Transverse colon (tissue), 4 donors: Measurements from ENCODE around the gene LGALS3BP. TPM values are rescaled to one million over a fixed set of nuclear protein-coding genes. Genes with fewer than 3 reads are reported as not detected.

Experiments
- DNase-seq: peaks from one replicate; pipeline ENCODE4 v3.0.0-alpha.2; 2019
- H3K27ac ChIP-seq, 4 donors: fragments of 200-600 bp; sonication (generic); 2 replicates each; pipeline ENCODE4 v1.5.1; 2016 to 2018; ENCODE audit warnings: inconsistent platforms in 4 of 4
- H3K27me3 ChIP-seq: fragments of 200-600 bp; sonication (generic); 2 replicates; pipeline ENCODE4 v1.5.1; 2017; ENCODE audit warnings: inconsistent platforms
- H3K36me3 ChIP-seq, 4 donors: fragments of 200-600 bp; sonication (generic); 2 replicates each; pipeline ENCODE4 v1.5.1; 2017 to 2019; ENCODE audit warnings: inconsistent platforms in 4 of 4
- H3K4me1 ChIP-seq, 4 donors: fragments of 200-600 bp; sonication (generic); 2 replicates each; pipeline ENCODE4 v1.5.1; 2017 to 2020; ENCODE audit warnings: inconsistent platforms in 4 of 4
- H3K4me3 ChIP-seq, 4 donors: fragments of 200-600 bp; sonication (generic); 1 replicate in 1 of 4; 2 replicates in 3 of 4; pipeline versions ENCODE4 v1.5.1 to v1.6.1; 2017 to 2019; ENCODE audit warnings: inconsistent platforms in 4 of 4
- H3K9me3 ChIP-seq, 2 donors: fragments of 200-600 bp; sonication (generic); 2 replicates each; pipeline ENCODE4 v1.5.1; 2017 to 2019; ENCODE audit warnings: inconsistent platforms in 2 of 2
- CTCF ChIP-seq, 5 experiments: fragments of 200-600 bp in 3 of 5; fragments of 450-650 bp in 2 of 5; sonication (generic) in 3 of 5; IDR thresholded peaks; 1 replicate in 2 of 5; 2 replicates in 3 of 5; pipeline ENCODE4 v1.5.1; 2016 to 2017; ENCODE audit warnings: antibody characterized with exemption in 5 of 5, inconsistent platforms in 3 of 5, mild to moderate bottlenecking in 2 of 5, moderate library complexity in 1 of 5
- EP300 ChIP-seq: sonication (generic); formaldehyde crosslinking; IDR thresholded peaks from one replicate; pipeline ENCODE4 v1.6.1; 2017; ENCODE audit warnings: antibody characterized with exemption, low read depth
- POLR2A ChIP-seq: fragments of 450-650 bp; IDR thresholded peaks from one replicate; pipeline ENCODE4 v1.6.1; 2016; ENCODE audit warnings: antibody characterized with exemption, mild to moderate bottlenecking, moderate library complexity
- POLR2AphosphoS5 ChIP-seq, 3 donors: sonication (generic); formaldehyde crosslinking; IDR thresholded peaks; one replicate each; pipeline ENCODE4 v1.6.1; 2016; ENCODE audit warnings: antibody characterized with exemption in 3 of 3
- WGBS, 2 donors: methylation state at CpG; one replicate each; pipeline ENCODE4 v1.1.5; 2018; ENCODE audit warnings: low coverage in 1 of 2; 5-methylcytosine and 5-hydroxymethylcytosine counted together
- in situ Hi-C, 4 donors: fragments of 200-750 bp; cut with MboI; loops; one replicate each; pipeline versions ENCODE4 v1.15.0 to v1.15.1; 2017; ENCODE audit warnings: low sequenced_read_pairs in 3 of 4, low pct_ligation_motif_present in 1 of 4, low pct_unique_long_range_greater_than_20kb in 1 of 4
- intact Hi-C: fragments of 100-400 bp; cut with DNase I; formaldehyde crosslinking; loops from one replicate; pipeline ENCODE4 v1.15.1; 2023; ENCODE audit warnings: low total_unique reads
- total RNA-seq, 4 donors: library from RNA; depleted of rRNA; stranded (reverse); fragments of >200 nt; gene quantifications; one replicate each; pipeline ENCODE4 v1.1.0, GENCODE V29; 2016

The LGALS3BP gene
- total RNA-seq, 4 donors from 2014 or later, result 796 to 1,440 (median 1,077) TPM

- in situ Hi-C loops, result no loop called here
- H3K9me3 ChIP-seq, result no peaks in the 10 kb centered on the region
- DNase-seq, result peak; percentile 53
- H3K27ac ChIP-seq, result peak overlapping the region; percentile 65 to 79 (median 74)
- peaks cover 12 to 33% (median 14%) of the 10 kb centered on the region in 4 donors for H3K4me1 ChIP-seq
- peaks cover 0 to 8% (median 1%) of the 10 kb centered on the region in 4 donors for H3K36me3 ChIP-seq
- 13 to 20% methylated on average over 5 to 6 of the region's 6 CpGs for WGBS, 2 donors
- H3K27me3 ChIP-seq, result no peaks in the 10 kb centered on the region
- peak overlapping the region in 2 of 4 donors; percentile 3 to 13 for H3K4me3 ChIP-seq
- TF ChIP-seq POLR2A (peak; percentile 8), CTCF (IDR thresholded peaks at IDR 0.05) (peak in 4 of 5 experiments; percentile 31 to 52 (median 42)), EP300 (no peak), POLR2AphosphoS5 (IDR thresholded peaks at IDR 0.05) (peak in 1 of 3 donors; percentile 15)
- intact Hi-C loops, result no loop called here
Measured at GRCh38 chr17:78986048-78986648, 6.4 kb upstream of the LGALS3BP start.

GRCh38 chr17:78985395-78985794 is 5.7 kb upstream of the LGALS3BP start:
- no peaks in the 10 kb centered on the region for H3K9me3 ChIP-seq

GRCh38 chr17:78981010-78981888 is 1.5 kb upstream of the LGALS3BP start:
- Histone ChIP-seq H3K4me1 (peaks cover 33 to 52% (median 43%) of the 10 kb centered on the region in 4 donors), H3K36me3 (no peaks in the 10 kb centered on the region), H3K9me3 (no peaks in the 10 kb centered on the region), H3K27me3 (no peaks in the 10 kb centered on the region), H3K27ac (peak overlapping the region in 1 of 4 donors; percentile 86), H3K4me3 (no peak overlapping the region)
- in situ Hi-C loops, result no loop called here
- 88 to 96% methylated on average over 3 to 16 of the region's 16 CpGs for WGBS, 2 donors
- DNase-seq, result no peak
- intact Hi-C loops, result no loop called here
- TF ChIP-seq POLR2AphosphoS5 (IDR thresholded peaks at IDR 0.05) (no peak), CTCF (IDR thresholded peaks at IDR 0.05) (no peak), EP300 (no peak), POLR2A (no peak)

More at GRCh38 chr17:78985395-78985794, 5.7 kb upstream of the LGALS3BP start:
- in situ Hi-C loops, result no loop called here
- Histone ChIP-seq H3K27ac (peak overlapping the region in 3 of 4 donors; percentile 65 to 79 (median 72)), H3K4me3 (no peak overlapping the region), H3K4me1 (peaks cover 12 to 35% (median 15%) of the 10 kb centered on the region in 4 donors), H3K36me3 (peaks cover 0 to 4% (median 0%) of the 10 kb centered on the region in 4 donors), H3K27me3 (no peaks in the 10 kb centered on the region)
- intact Hi-C loops, result no loop called here
- no peak for DNase-seq
- WGBS, 2 donors, result 80 to 85% methylated on average over 5 of the region's 5 CpGs
- TF ChIP-seq EP300, result no peak
- TF ChIP-seq CTCF (IDR thresholded peaks at IDR 0.05), result no peak
- no peak for TF ChIP-seq POLR2A
- TF ChIP-seq POLR2AphosphoS5 (IDR thresholded peaks at IDR 0.05), result no peak

- H3K4me1 ChIP-seq, result peaks cover 37 to 52% (median 45%) of the 10 kb centered on the region in 4 donors
- no peaks in the 10 kb centered on the region for H3K9me3 ChIP-seq
- no peak overlapping the region for H3K4me3 ChIP-seq
- 83% methylated on average over 7 of the region's 8 CpGs; no CpG with 5 or more reads in 1 of the 2 donors for WGBS, 2 donors
- TF ChIP-seq POLR2AphosphoS5 (IDR thresholded peaks at IDR 0.05) (no peak), EP300 (no peak), CTCF (IDR thresholded peaks at IDR 0.05) (no peak), POLR2A (no peak)
- no peaks in the 10 kb centered on the region for H3K27me3 ChIP-seq
- intact Hi-C loops (no loop called here), in situ Hi-C loops (no loop called here)
- H3K36me3 ChIP-seq, result no peaks in the 10 kb centered on the region
- DNase-seq, result no peak
- peak overlapping the region; percentile 78 to 86 (median 82) for H3K27ac ChIP-seq
Measured at GRCh38 chr17:78980624-78980972, 875 bp upstream of the LGALS3BP start.
